K562 (cell line): ENCODE data around the gene HDAC7. TPM values are rescaled to one million over a fixed set of nuclear protein-coding genes. Genes with fewer than 3 reads are reported as not detected.
A peak's percentile ranks its signal among the peaks of the same experiment; 100 is the strongest.

Experiments used
- BRD9 ChIP-seq: fragments of 450-650 bp; IDR thresholded peaks from 2 replicates; pipeline ENCODE4 v1.6.1; 2018; ENCODE audit warnings: low read depth; ENCODE audit not compliant: partially characterized antibody
- CAMTA2 ChIP-seq: fragments of 250-450 bp; sonication (Bioruptor Pico); conservative IDR thresholded peaks from 2 replicates; pipeline ENCODE4 v1.5.1; 2022
- CBFA2T3 ChIP-seq: fragments of 450-650 bp; IDR thresholded peaks from 2 replicates; pipeline ENCODE4 v1.6.1; 2017
- HCFC1 ChIP-seq: IDR thresholded peaks from 2 replicates; pipeline ENCODE4 v1.6.1; 2012; ENCODE audit warnings: low read depth, low read length, improper control_type of control experiment
- HDAC2 ChIP-seq: fragments of 450-650 bp; IDR thresholded peaks from 2 replicates; pipeline ENCODE4 v1.6.1; 2016; ENCODE audit warnings: mild to moderate bottlenecking
- HDAC8 ChIP-seq: fragments of 450-650 bp; IDR thresholded peaks from 2 replicates; pipeline ENCODE4 v1.6.1; 2016; ENCODE audit warnings: mild to moderate bottlenecking, missing genetic modification characterization, moderate library complexity, missing compliant biosample characterization
- SMAD2 ChIP-seq: fragments of 150-350 bp; IDR thresholded peaks from 2 replicates; pipeline ENCODE4 v1.6.1; 2014; ENCODE audit warnings: low read depth, mild to moderate bottlenecking, low read length
- SMARCA4 ChIP-seq: fragments of 450-650 bp; IDR thresholded peaks from 2 replicates; pipeline ENCODE4 v1.6.1; 2016
- STAT5A ChIP-seq: IDR thresholded peaks from 2 replicates; pipeline ENCODE4 v1.6.1; 2012; ENCODE audit warnings: low read length, inconsistent platforms, borderline replicate concordance
- ZKSCAN1 ChIP-seq: fragments of 150-350 bp; IDR thresholded peaks from 2 replicates; pipeline ENCODE4 v1.6.1; 2016; ENCODE audit warnings: low read depth, low read length
- polyA plus RNA-seq, 8 experiments: library from polyadenylated mRNA; depleted of rRNA in 4 of 8; stranded (reverse) in 5 of 8; unstranded in 3 of 8; fragments of >200 nt; fragmentation: Nextera tagmentation in 2 of 8; fragmentation: Illumina TruSeq in 1 of 8; extraction: Ambion mirVana in 2 of 8; extraction: Trizol in 1 of 8; gene quantifications; 2 replicates each; pipeline versions ENCODE4 v1.2.1 to v1.2.3, GENCODE V29; 2011 to 2014; ENCODE audit warnings: inconsistent platforms in 1 of 8, missing spikeins in 1 of 8
- total RNA-seq, 7 experiments: library from RNA; depleted of rRNA in 6 of 7; stranded (reverse); fragments of >200 nt in 6 of 7; fragmentation: Illumina TruSeq in 2 of 7; extraction: Trizol in 2 of 7; gene quantifications; 2 replicates each; pipeline versions ENCODE4 v1.2.1 to v1.2.3, GENCODE V29; 2011 to 2021; ENCODE audit warnings: low replicate concordance in 1 of 7
- TF ChIP-seq, protein P1 (sequence below), 3 experiments: fragments of 200-800 bp in 1 of 3; sonication (Bioruptor generic) in 1 of 3; sonication (generic) in 1 of 3; formaldehyde crosslinking in 1 of 3; IDR thresholded peaks; 2 replicates each; pipeline versions ENCODE4 v1.6.1 to v1.8.0; 2016 to 2022; ENCODE audit warnings: mild to moderate bottlenecking in 2 of 3, missing compliant biosample characterization in 2 of 3, missing genetic modification characterization in 2 of 3, missing genetic modification reagents in 1 of 3
- TF ChIP-seq, protein P2 (sequence below): fragments of 200-800 bp; sonication (Bioruptor generic); IDR thresholded peaks from 2 replicates; pipeline ENCODE4 v1.6.1; 2017; ENCODE audit warnings: missing genetic modification characterization, missing compliant biosample characterization
- TF ChIP-seq, protein P3 (sequence below): sonication (generic); IDR thresholded peaks from 2 replicates; pipeline ENCODE4 v1.6.1; 2016
- TF ChIP-seq, protein P4 (sequence below): sonication (generic); formaldehyde crosslinking; IDR thresholded peaks from 2 replicates; pipeline ENCODE4 v1.8.1; 2023; ENCODE audit warnings: mild to moderate bottlenecking, missing genetic modification reagents
- TF ChIP-seq, protein P5 (sequence below): fragments of 250-450 bp; sonication (Bioruptor Pico); IDR thresholded peaks from 2 replicates; pipeline ENCODE4 v1.4.0; 2020; ENCODE audit warnings: mild to moderate bottlenecking
- TF ChIP-seq, protein P6 (sequence below): fragments of 450-650 bp; IDR thresholded peaks from 2 replicates; pipeline ENCODE4 v1.6.1; 2017; ENCODE audit warnings: antibody characterized with exemption
- TF ChIP-seq, protein P7 (sequence below): sonication (generic); formaldehyde crosslinking; IDR thresholded peaks from 2 replicates; pipeline ENCODE4 v1.8.1; 2023; ENCODE audit warnings: mild to moderate bottlenecking, missing genetic modification reagents, moderate library complexity

HDAC7 gene
- total and polyA plus RNA-seq, 9 of the 15 experiments (the other 6 are each of a cell fraction or from before 2014, with no cell fraction given) = 2.5 to 129 (median 31.1) TPM

DNA sequence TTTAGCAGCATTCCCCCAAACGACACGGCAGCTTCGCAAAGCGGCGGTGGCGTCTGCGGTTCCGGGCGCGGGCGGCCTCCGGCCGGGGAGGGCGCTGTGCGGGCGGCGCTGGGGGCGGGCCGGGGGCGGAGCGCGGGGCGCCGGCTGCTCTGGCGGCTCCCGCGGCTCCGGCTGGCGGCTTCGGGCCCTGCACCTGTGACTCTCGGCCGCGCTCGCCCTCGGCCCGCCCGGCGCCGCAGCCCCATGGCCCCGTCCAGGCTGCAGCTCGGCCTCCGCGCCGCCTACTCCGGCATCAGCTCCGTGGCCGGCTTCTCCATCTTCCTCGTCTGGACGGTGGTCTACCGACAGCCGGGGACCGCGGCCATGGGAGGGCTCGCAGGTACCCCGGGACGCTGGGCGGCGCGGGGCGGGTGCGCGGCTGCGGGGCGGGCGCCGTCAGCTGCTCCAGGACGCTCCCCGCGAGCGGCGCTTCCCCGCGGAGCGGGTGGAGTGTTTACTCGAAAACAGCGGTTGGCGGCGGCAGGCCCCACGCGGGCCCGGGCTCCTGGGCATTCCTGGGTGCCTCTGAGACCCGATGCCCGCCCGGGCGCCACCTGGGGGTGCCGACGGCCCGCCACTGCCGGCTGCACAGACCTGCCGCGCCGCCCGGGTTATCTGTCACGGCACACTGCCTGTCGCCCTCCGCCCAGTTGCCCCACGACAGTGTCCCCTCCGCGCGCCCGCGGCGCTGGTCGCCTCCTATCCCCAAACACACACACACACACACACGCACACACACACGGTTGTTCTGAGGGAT, 46.4 kb downstream of the HDAC7 start, which contains the start of gene SLC48A1 (continued):
- TF ChIP-seq, protein P1, sequence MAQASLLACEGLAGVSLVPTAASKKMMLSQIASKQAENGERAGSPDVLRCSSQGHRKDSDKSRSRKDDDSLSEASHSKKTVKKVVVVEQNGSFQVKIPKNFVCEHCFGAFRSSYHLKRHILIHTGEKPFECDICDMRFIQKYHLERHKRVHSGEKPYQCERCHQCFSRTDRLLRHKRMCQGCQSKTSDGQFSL (CRISPR knock-in tag; IDR thresholded peaks at IDR 0.05) = no peak
- TF ChIP-seq, protein P1 (tag; IDR thresholded peaks at IDR 0.05) = no peak
- TF ChIP-seq, protein P2, sequence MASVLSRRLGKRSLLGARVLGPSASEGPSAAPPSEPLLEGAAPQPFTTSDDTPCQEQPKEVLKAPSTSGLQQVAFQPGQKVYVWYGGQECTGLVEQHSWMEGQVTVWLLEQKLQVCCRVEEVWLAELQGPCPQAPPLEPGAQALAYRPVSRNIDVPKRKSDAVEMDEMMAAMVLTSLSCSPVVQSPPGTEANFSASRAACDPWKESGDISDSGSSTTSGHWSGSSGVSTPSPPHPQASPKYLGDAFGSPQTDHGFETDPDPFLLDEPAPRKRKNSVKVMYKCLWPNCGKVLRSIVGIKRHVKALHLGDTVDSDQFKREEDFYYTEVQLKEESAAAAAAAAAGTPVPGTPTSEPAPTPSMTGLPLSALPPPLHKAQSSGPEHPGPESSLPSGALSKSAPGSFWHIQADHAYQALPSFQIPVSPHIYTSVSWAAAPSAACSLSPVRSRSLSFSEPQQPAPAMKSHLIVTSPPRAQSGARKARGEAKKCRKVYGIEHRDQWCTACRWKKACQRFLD (CRISPR knock-in tag) = peak; percentile 34; the same call in 1 of the 2 replicates
- TF ChIP-seq, protein P3, sequence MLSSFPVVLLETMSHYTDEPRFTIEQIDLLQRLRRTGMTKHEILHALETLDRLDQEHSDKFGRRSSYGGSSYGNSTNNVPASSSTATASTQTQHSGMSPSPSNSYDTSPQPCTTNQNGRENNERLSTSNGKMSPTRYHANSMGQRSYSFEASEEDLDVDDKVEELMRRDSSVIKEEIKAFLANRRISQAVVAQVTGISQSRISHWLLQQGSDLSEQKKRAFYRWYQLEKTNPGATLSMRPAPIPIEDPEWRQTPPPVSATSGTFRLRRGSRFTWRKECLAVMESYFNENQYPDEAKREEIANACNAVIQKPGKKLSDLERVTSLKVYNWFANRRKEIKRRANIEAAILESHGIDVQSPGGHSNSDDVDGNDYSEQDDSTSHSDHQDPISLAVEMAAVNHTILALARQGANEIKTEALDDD = no peak
- TF ChIP-seq, protein P4, sequence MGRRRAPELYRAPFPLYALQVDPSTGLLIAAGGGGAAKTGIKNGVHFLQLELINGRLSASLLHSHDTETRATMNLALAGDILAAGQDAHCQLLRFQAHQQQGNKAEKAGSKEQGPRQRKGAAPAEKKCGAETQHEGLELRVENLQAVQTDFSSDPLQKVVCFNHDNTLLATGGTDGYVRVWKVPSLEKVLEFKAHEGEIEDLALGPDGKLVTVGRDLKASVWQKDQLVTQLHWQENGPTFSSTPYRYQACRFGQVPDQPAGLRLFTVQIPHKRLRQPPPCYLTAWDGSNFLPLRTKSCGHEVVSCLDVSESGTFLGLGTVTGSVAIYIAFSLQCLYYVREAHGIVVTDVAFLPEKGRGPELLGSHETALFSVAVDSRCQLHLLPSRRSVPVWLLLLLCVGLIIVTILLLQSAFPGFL = no peak
- peak; percentile 42; the same call in 1 of the 2 replicates for TF ChIP-seq HCFC1
- TF ChIP-seq CBFA2T3 = 0 out of 2 replicates have a peak, but pooled peaks have one; percentile 17
- TF ChIP-seq HDAC8 = no peak
- no peak for TF ChIP-seq HDAC2
- TF ChIP-seq, protein P5, sequence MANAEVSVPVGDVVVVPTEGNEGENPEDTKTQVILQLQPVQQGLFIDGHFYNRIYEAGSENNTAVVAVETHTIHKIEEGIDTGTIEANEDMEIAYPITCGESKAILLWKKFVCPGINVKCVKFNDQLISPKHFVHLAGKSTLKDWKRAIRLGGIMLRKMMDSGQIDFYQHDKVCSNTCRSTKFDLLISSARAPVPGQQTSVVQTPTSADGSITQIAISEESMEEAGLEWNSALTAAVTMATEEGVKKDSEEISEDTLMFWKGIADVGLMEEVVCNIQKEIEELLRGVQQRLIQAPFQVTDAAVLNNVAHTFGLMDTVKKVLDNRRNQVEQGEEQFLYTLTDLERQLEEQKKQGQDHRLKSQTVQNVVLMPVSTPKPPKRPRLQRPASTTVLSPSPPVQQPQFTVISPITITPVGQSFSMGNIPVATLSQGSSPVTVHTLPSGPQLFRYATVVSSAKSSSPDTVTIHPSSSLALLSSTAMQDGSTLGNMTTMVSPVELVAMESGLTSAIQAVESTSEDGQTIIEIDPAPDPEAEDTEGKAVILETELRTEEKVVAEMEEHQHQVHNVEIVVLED (CRISPR knock-in tag) = no peak
- TF ChIP-seq ZKSCAN1 = no peak
- TF ChIP-seq, protein P6, sequence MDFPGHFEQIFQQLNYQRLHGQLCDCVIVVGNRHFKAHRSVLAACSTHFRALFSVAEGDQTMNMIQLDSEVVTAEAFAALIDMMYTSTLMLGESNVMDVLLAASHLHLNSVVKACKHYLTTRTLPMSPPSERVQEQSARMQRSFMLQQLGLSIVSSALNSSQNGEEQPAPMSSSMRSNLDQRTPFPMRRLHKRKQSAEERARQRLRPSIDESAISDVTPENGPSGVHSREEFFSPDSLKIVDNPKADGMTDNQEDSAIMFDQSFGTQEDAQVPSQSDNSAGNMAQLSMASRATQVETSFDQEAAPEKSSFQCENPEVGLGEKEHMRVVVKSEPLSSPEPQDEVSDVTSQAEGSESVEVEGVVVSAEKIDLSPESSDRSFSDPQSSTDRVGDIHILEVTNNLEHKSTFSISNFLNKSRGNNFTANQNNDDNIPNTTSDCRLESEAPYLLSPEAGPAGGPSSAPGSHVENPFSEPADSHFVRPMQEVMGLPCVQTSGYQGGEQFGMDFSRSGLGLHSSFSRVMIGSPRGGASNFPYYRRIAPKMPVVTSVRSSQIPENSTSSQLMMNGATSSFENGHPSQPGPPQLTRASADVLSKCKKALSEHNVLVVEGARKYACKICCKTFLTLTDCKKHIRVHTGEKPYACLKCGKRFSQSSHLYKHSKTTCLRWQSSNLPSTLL = no peak
- no peak for TF ChIP-seq CAMTA2 (CRISPR knock-in tag)
- no peak for TF ChIP-seq SMAD2
- no peak for TF ChIP-seq BRD9
- TF ChIP-seq SMARCA4 = peak; percentile 58; the same call in 1 of the 2 replicates
- TF ChIP-seq STAT5A = no peak
- TF ChIP-seq, protein P7, sequence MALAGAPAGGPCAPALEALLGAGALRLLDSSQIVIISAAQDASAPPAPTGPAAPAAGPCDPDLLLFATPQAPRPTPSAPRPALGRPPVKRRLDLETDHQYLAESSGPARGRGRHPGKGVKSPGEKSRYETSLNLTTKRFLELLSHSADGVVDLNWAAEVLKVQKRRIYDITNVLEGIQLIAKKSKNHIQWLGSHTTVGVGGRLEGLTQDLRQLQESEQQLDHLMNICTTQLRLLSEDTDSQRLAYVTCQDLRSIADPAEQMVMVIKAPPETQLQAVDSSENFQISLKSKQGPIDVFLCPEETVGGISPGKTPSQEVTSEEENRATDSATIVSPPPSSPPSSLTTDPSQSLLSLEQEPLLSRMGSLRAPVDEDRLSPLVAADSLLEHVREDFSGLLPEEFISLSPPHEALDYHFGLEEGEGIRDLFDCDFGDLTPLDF = peak; percentile 38; the same call in 1 of the 2 replicates
